SK-MEL-5 (cell line): ENCODE results near the gene AGAP1. TPM values are rescaled to one million over a fixed set of nuclear protein-coding genes. Genes with fewer than 3 reads are reported as not detected.
A peak's percentile ranks its signal among the peaks of the same experiment; 100 is the strongest.

Source experiments
- DNase-seq: peaks from one replicate; pipeline ENCODE4 v3.0.0-alpha.2; 2016; ENCODE audit warnings: low read depth, low spot score
- in situ Hi-C: cut with HindIII; loops from 2 replicates; pipeline ENCODE4 v1.10.0; 2016; ENCODE audit warnings: low sequenced_read_pairs, high pct_unique_total_duplicates, low pct_unique_long_range_greater_than_20kb
- total RNA-seq: library from RNA; depleted of rRNA; stranded (reverse); fragments of >200 nt; shearing (Covaris generic); gene quantifications from 2 replicates; pipeline ENCODE4 v1.2.3, GENCODE V29; 2014

AGAP1 gene
- total RNA-seq, 1 experiment from 2014 or later: 16.4 TPM

DNA sequence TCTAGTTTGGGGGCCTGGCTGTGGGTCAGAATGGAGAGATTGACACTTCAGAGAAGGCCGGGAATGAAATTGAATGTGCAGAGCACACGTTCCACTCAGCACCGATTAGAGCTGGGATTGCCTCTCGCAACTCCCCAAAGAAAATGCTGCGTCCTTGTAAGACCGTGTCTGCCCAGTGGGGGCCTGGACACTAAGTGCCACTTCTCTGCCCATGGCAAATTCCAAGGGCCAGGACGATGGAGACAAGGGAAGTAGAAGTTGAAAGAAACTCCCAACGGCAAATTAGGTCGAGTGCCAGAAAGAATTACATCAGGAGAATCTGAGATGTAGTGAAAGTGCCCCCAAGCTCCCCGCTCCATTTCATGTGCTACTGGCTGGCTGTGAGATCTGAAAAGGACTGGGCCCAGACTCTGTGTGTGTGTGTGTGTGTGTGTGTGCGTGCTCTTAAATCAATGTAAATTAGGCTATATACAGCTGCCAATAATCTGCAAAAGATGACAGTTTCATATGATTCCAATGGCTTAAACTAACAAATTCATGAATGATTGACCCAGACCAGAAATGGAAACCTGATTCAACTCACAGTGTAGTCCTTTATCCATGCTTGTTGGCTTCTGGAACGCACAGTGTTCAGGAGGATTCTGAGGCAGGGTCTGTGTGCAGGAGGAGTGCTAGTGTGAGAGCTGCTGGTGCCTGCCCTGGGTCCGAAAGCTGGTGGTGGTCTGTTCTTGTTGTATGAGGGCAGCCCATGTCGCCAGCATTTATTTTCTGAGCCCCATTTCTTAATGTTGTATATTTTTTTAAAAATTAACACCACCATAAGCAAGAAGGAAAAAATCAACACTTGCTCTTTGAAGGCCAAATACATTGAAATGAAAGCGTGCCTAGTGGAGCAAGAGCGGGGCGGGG is 234.3 kb downstream of the AGAP1 start:
- in situ Hi-C loops: no loop called here

DNA sequence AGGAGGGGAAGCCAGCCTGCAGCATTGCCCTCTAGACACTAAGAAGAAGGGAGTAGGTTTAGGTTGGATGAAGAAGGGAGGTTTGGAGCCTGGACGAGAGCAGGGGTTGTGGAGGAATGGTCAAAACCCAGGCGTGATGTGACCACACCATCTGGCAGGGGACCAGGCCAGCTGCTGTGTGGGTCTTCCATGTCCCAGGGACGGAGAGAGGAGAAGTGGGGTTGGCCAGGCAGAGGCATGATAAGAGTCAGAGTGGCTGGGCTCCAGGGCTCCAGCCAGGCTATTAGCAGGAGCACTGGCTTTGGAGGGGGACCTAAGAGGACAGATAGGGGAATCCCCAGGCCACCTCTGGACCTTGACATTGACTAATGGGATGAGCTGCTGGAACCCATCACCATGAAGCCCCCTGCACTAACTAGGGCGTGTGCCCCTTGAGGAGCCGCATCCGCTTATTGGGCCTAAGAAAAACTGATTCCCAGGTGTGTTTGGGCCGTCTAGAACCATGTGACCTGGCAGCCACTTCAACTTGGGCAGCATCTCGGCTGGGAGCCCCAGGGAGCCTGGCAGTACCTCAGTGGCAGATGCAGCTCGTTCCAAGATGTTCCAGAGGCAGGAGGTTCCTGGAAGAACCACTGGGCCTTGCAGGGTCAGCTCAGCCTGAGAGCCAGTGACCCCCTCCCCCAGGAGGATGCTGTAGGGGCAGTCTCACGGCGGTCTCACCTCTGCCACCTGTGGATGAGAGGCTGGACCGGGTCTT is 235.1 kb downstream of the AGAP1 start:
- DNase-seq: no peak
- in situ Hi-C loops: no loop called here

More for the DNA sequence above, 234.3 kb downstream of the AGAP1 start:
- DNase-seq: no peak

DNA sequence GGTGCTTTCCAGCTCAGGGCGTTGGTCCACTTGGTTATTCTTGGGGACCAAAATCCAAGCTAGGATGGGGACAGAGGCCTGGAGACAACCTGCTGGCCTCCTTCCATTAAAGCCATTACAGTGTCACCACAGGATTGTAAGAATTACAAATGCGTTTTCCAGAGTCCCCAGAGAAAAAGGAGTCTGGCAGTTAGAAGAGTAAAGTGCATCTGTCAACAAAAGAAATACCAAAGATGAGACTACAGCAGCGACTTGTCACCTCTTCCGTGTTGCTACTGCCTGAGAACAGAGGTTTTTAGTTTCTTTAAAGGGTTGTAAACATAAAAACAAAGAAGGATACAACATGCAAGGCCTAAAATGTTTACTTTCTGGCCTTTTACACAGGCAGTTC is 235.7 kb downstream of the AGAP1 start:
- DNase-seq: no peak
- in situ Hi-C loops: no loop called here

DNA sequence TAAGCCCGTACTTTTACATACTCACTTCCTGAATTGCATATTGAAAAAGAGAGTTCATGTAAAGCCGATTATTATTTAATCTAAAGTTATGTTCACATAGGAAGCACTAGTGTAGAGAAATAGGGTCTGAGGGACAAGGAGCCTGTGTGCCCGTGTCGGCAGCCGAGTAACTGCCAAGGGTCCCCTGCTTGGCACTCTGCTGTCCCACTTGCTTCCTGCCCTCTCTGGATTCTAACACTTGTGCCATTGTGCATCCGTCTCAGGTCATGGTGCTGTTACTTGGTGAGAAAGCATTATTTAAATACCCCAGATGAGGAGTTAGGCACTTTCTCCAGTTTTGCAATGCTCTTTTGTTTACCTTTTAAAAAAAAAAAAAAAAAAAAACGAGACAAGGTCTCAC is 236.3 kb downstream of the AGAP1 start:
- no peak for DNase-seq
- in situ Hi-C loops: no loop called here

DNA sequence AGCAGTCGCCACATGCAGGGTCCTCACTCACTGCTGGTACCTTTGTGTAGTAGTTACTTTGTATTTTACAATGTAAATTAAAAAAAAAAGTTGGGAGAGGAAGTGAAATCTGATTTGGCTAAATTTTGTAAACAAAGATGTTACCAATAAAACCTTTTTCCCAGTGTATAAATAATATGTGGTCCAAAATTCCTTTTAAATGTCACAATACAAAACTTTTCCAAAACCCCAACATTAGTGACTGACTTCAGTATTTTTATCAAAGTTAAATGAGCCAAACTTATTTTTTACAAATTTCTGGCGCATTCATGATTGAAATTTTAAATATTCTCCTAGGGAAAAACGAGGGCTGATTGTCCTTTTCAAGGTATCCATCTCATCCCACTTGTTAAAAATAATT is 239.9 kb downstream of the AGAP1 start:
- in situ Hi-C loops: no loop called here

GRCh38 chr2:235734168-235734567 is 240.3 kb downstream of the AGAP1 start:
- no peak for DNase-seq
- in situ Hi-C loops: no loop called here

More for the DNA sequence above, 239.9 kb downstream of the AGAP1 start:
- DNase-seq: no peak

DNA sequence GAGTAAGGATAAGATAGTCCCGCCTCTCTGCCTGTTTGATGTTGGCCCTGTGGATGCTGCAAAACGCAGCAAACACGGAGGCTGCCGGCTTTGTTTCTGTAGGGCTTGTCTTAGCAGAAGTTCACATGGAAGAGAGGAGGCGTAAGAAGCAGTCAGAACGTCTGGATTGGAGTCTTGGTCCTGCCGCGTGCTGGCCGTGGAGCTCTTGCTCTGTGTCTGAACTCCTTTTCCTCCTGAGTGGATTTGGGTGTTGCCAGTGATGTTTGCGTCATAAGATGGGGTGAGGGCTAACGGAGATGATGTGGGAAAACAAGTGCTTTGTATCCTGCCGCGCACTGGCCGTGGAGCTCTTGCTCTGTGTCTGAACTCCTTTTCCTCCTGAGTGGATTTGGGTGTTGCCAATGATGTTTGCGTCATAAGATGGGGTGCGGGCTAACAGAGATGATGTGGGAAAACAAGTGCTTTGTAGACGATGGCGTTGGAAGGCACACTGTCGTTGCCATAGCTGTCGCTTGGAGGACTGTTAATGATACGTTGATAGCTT is 240.9 kb downstream of the AGAP1 start:
- in situ Hi-C loops: no loop called here
- no peak for DNase-seq

DNA sequence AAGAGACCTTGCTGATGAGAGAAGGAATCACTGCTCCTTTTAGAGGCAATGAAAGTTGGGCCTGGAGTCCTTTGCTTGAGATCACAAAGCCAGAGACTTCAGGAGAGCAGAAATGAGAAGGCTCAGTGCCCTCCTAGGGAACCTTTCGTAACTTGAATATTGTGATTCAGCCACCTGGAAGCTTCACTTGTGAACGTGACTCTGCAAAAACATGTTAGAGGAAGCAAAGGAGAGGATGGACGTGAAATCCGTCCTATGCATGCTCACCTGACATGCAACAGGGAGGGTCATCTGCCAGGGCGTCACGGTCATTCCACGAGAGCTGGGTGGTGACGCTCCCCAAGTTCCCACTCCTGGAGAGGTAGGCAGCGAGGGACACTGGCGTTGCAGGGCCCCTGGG is 243.6 kb downstream of the AGAP1 start:
- DNase-seq: no peak
- in situ Hi-C loops: no loop called here

- in situ Hi-C loops: no loop called here
- DNase-seq: no peak
These were observed 244.0 kb downstream of the AGAP1 start for GRCh38 chr2:235737840-235738239.

- in situ Hi-C loops: no loop called here
- no peak for DNase-seq
These were observed 246.0 kb downstream of the AGAP1 start for GRCh38 chr2:235739704-235740415.

GRCh38 chr2:235740821-235741220 is 247.0 kb downstream of the AGAP1 start:
- in situ Hi-C loops: no loop called here
- DNase-seq: no peak

GRCh38 chr2:235744161-235744560 is 250.3 kb downstream of the AGAP1 start:
- in situ Hi-C loops: no loop called here
- no peak for DNase-seq

GRCh38 chr2:235745597-235745996 is 251.8 kb downstream of the AGAP1 start:
- in situ Hi-C loops: no loop called here
- DNase-seq: no peak

DNA sequence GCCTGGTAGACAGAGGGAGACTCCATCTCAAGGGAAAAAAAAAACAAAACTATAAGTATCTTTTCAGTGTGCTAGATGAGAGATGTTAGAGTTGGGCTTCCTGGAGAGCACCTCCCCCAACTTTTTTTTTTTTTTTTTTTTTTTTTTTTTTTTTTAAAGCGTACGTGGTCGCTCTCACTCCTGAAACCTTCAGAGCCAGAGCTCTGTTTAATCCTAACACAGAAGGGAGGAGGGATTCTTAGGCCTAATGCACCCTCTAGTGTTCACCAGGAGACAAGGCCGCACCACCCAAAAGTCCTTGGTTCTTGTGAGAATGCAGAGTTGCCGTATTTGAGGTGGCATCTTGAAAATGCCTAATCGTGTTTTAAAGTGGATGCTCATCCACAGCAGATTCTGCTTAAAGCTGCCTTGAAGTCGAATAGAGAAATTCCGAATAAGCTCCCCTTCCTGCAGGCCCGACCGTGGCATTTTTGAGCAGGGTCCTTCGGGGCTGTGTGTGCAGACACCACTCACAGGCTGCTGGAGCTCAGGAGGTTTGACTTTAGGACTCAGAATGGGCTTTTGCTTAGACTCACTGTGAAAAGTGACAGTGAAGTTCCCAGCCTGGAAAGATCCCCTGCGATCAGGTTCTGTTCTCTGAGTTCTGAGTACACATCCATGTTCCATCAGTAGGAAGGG is 252.6 kb downstream of the AGAP1 start:
- DNase-seq: peak; percentile 92
- in situ Hi-C loops: no loop called here

- in situ Hi-C loops: no loop called here
- no peak for DNase-seq
These were observed 253.3 kb downstream of the AGAP1 start for GRCh38 chr2:235747001-235747785.

DNA sequence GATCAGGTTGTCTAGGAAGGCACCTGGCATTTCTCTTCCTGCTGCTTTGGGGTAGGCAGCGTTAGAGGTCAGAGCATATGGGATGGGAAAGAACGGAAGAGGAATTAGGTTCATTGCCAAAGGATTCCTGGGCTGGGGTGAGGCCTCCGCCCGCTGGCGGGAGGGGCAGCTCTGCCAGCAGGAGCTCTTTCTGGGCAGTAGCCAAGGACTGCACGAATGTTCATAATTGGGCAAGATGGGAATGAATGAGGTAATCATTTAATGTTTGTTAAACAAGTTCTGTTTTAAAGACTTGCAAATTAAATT is 253.9 kb downstream of the AGAP1 start:
- no peak for DNase-seq
- in situ Hi-C loops: no loop called here
